Prostate gland (tissue), 2 donors: ENCODE results near the gene TBK1. TPM values are rescaled to one million over a fixed set of nuclear protein-coding genes. Genes with fewer than 3 reads are reported as not detected.

Experiments
- DNase-seq: peaks from one replicate; pipeline ENCODE4 v3.0.0-alpha.2; 2019; ENCODE audit warnings: low spot score
- H3K27ac ChIP-seq, 2 donors: fragments of 200-600 bp; sonication (generic); 2 replicates each; pipeline ENCODE4 v1.5.1; 2017 to 2019
- H3K27me3 ChIP-seq: fragments of 200-600 bp; sonication (generic); replicated peaks from 2 replicates; pipeline ENCODE4 v1.5.1; 2019; ENCODE audit not compliant: insufficient read depth
- H3K36me3 ChIP-seq, 2 donors: fragments of 200-600 bp; sonication (generic); 1 replicate in 1 of 2; 2 replicates in 1 of 2; pipeline versions ENCODE4 v1.5.1 to v1.8.1; 2017 to 2019
- H3K4me1 ChIP-seq: fragments of 200-600 bp; sonication (generic); replicated peaks from 2 replicates; pipeline ENCODE4 v1.5.1; 2019
- H3K4me3 ChIP-seq, 2 donors: fragments of 200-600 bp; sonication (generic); 2 replicates each; pipeline ENCODE4 v1.5.1; 2017 to 2019
- H3K9me3 ChIP-seq: fragments of 200-600 bp; sonication (generic); 2 replicates; pipeline ENCODE4 v1.5.1; 2017
- POLR2A ChIP-seq: fragments of 450-650 bp; IDR thresholded peaks from one replicate; pipeline ENCODE4 v1.6.1; 2016; ENCODE audit warnings: antibody characterized with exemption, mild to moderate bottlenecking
- POLR2AphosphoS5 ChIP-seq: sonication (generic); formaldehyde crosslinking; IDR thresholded peaks from one replicate; pipeline ENCODE4 v1.6.1; 2017; ENCODE audit warnings: antibody characterized with exemption
- WGBS: methylation state at CpG from one replicate; pipeline ENCODE4 v1.1.5; 2018; 5-methylcytosine and 5-hydroxymethylcytosine counted together
- intact Hi-C: fragments of 100-400 bp; cut with DNase I; formaldehyde crosslinking; loops from one replicate; pipeline ENCODE4 v1.14.2; 2022
- total RNA-seq, 2 donors: library from RNA; depleted of rRNA; stranded (reverse); fragments of >200 nt; gene quantifications; one replicate each; pipeline ENCODE4 v1.1.0, GENCODE V29; 2016
- TF ChIP-seq, protein P1 (sequence below), 4 experiments: fragments of 200-600 bp in 2 of 4; fragments of 450-650 bp in 2 of 4; sonication (generic) in 2 of 4; IDR thresholded peaks; 1 replicate in 3 of 4; 2 replicates in 1 of 4; pipeline ENCODE4 v1.5.1; 2016 to 2019; ENCODE audit warnings: antibody characterized with exemption in 4 of 4, mild to moderate bottlenecking in 2 of 4, moderate library complexity in 2 of 4

Gene TBK1
- total RNA-seq, 2 donors from 2014 or later = 25.9 to 33.6 TPM

- no peak for DNase-seq
- H3K27ac ChIP-seq = no peak overlapping the region
- no peak overlapping the region for H3K4me3 ChIP-seq
- intact Hi-C loops = no loop called here
- H3K27me3 ChIP-seq = no peaks in the 10 kb centered on the region
- TF ChIP-seq POLR2AphosphoS5 = no peak
- TF ChIP-seq POLR2A = no peak
- TF ChIP-seq, protein P1, sequence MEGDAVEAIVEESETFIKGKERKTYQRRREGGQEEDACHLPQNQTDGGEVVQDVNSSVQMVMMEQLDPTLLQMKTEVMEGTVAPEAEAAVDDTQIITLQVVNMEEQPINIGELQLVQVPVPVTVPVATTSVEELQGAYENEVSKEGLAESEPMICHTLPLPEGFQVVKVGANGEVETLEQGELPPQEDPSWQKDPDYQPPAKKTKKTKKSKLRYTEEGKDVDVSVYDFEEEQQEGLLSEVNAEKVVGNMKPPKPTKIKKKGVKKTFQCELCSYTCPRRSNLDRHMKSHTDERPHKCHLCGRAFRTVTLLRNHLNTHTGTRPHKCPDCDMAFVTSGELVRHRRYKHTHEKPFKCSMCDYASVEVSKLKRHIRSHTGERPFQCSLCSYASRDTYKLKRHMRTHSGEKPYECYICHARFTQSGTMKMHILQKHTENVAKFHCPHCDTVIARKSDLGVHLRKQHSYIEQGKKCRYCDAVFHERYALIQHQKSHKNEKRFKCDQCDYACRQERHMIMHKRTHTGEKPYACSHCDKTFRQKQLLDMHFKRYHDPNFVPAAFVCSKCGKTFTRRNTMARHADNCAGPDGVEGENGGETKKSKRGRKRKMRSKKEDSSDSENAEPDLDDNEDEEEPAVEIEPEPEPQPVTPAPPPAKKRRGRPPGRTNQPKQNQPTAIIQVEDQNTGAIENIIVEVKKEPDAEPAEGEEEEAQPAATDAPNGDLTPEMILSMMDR (IDR thresholded peaks at IDR 0.05) = no peak
- H3K9me3 ChIP-seq = no peaks in the 10 kb centered on the region
- H3K4me1 ChIP-seq = no peaks in the 10 kb centered on the region
- peaks cover 0 to 6% of the 10 kb centered on the region in 2 donors for H3K36me3 ChIP-seq
- 98% methylated on average over 4 of the region's 4 CpGs for WGBS
Measured at GRCh38 chr12:64475518-64475917, 23.6 kb downstream of the TBK1 start.

DNA sequence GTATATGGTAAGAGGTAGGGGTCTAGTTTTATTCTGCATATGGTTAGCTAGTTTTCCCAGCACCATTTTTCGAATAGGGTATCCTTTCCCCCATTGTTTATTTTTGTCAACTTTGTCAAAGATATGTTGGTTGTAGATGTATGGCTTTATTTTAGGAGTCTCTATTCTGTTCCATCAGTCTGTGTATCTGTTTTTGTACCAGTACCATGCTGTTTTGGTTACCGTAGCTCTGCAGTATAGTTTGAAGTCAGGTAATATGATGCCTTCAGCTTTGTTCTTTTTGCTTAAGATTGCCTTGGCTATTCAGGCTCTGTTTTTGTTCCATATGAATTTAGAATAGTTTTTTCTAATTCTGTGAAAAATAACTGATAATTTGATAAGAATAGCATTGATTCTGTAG is 24.9 kb downstream of the TBK1 start:
- intact Hi-C loops = no loop called here
- DNase-seq = no peak
- Histone ChIP-seq H3K36me3 (peaks cover 0 to 6% of the 10 kb centered on the region in 2 donors), H3K4me1 (no peaks in the 10 kb centered on the region), H3K4me3 (no peak overlapping the region), H3K9me3 (no peaks in the 10 kb centered on the region), H3K27ac (no peak overlapping the region), H3K27me3 (no peaks in the 10 kb centered on the region)
- no peak for TF ChIP-seq POLR2AphosphoS5
- 92% methylated on average over 2 of the region's 2 CpGs for WGBS

- TF ChIP-seq POLR2A (no peak), POLR2AphosphoS5 (no peak)
- TF ChIP-seq, protein P1 (IDR thresholded peaks at IDR 0.05) = no peak
- no peak for DNase-seq
- no peak overlapping the region for H3K4me3 ChIP-seq
- no peaks in the 10 kb centered on the region for H3K9me3 ChIP-seq
- peaks cover 0 to 6% of the 10 kb centered on the region in 2 donors for H3K36me3 ChIP-seq
- no peaks in the 10 kb centered on the region for H3K27me3 ChIP-seq
- no peaks in the 10 kb centered on the region for H3K4me1 ChIP-seq
- intact Hi-C loops = no loop called here
- no peak overlapping the region for H3K27ac ChIP-seq
Measured at GRCh38 chr12:64478661-64479060, 26.7 kb downstream of the TBK1 start.

- intact Hi-C loops = no loop called here
- Histone ChIP-seq H3K4me1 (no peaks in the 10 kb centered on the region), H3K27me3 (no peaks in the 10 kb centered on the region), H3K27ac (no peak overlapping the region), H3K9me3 (no peaks in the 10 kb centered on the region), H3K4me3 (no peak overlapping the region), H3K36me3 (no peaks in the 10 kb centered on the region)
- 94% methylated on average over 1 of the region's 1 CpG for WGBS
- no peak for TF ChIP-seq POLR2A
- TF ChIP-seq POLR2AphosphoS5 = no peak
- TF ChIP-seq, protein P1 (IDR thresholded peaks at IDR 0.05) = no peak
- no peak for DNase-seq
Measured at GRCh38 chr12:64480148-64480547, 28.2 kb downstream of the TBK1 start.

DNA sequence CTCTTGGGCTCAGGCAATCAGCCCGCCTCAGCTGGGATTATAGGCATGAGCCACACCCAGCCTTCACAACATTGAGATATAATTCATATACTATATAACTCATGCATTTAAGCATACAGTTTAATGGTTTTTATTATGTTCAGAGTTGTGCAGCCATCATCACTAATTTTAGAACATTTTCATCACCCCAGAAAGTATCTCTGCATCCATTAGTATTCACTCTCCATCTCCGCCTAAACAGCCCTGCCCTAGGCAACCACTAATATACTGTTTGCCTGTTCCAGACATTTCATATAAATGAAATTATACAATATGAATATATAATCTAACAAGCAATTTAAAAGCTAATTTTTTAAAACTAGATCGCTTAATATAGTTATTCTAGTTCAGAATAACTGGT is 34.7 kb downstream of the TBK1 start:
- intact Hi-C loops = no loop called here

More for the DNA sequence above, 34.7 kb downstream of the TBK1 start:
- TF ChIP-seq POLR2AphosphoS5 (no peak), POLR2A (no peak)
- TF ChIP-seq, protein P1 (IDR thresholded peaks at IDR 0.05) = no peak
- Histone ChIP-seq H3K4me3 (no peak overlapping the region), H3K27me3 (no peaks in the 10 kb centered on the region), H3K9me3 (no peaks in the 10 kb centered on the region), H3K27ac (no peak overlapping the region), H3K36me3 (peaks cover 0 to 7% of the 10 kb centered on the region in 2 donors), H3K4me1 (no peaks in the 10 kb centered on the region)
- no peak for DNase-seq
- 100% methylated on average over 3 of the region's 3 CpGs for WGBS
